Adipocyte (in vitro differentiated cells): Measurements from ENCODE around the gene GMPPB.
"Not testable (repeated sequence)": the region's sequence is repeated elsewhere in the genome, so short reads cannot be mapped to it uniquely, and the experiment has no call there.

Experiments used
- DNase-seq: peaks from one replicate; pipeline ENCODE4 v3.0.0-alpha.2; 2015; ENCODE audit warnings: low read depth
- H3K27me3 ChIP-seq: replicated peaks from 2 replicates; pipeline ENCODE4 v1.7.0; 2013; ENCODE audit warnings: mild to moderate bottlenecking, low read length, moderate library complexity; ENCODE audit not compliant: control insufficient read depth, insufficient read depth
- H3K36me3 ChIP-seq: 2 replicates; pipeline ENCODE4 v1.7.0; 2013; ENCODE audit warnings: low read length, mild to moderate bottlenecking, moderate library complexity; ENCODE audit not compliant: control insufficient read depth, insufficient read depth, severe bottlenecking
- H3K4me1 ChIP-seq: 2 replicates; pipeline ENCODE4 v1.7.0; 2013; ENCODE audit warnings: mild to moderate bottlenecking, low read length, moderate library complexity; ENCODE audit not compliant: control insufficient read depth, insufficient read depth
- H3K4me3 ChIP-seq: 2 replicates; pipeline ENCODE4 v1.7.0; 2013; ENCODE audit warnings: mild to moderate bottlenecking, low read length, moderate library complexity
- H3K9ac ChIP-seq: 2 replicates; pipeline ENCODE4 v1.7.0; 2013; ENCODE audit warnings: mild to moderate bottlenecking, low read length, moderate library complexity
- H3K9me3 ChIP-seq: 2 replicates; pipeline ENCODE4 v1.7.0; 2013; ENCODE audit warnings: mild to moderate bottlenecking, low read length, moderate library complexity; ENCODE audit not compliant: control insufficient read depth

Gene GMPPB

DNA sequence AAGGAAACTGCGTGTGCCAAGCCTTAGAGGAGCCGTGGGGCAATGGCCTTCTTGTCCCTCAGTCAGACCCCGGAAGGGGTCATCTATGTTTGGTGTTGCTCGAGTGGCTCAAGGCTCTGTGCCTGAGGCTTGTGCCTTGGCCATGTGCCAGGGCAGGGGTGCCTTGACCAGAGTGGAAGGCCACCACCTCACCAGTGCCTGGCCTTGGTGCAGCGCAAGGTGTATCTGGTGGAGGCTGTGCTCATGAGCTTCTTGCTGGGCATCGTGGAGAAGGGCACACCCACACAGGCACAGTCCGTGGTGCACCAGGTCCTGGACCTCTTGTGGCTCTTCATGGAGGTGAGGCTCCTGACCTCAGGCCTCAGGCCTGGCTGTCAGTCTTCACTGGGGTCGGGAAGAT is 23.7 kb downstream of the GMPPB start:
- H3K9ac ChIP-seq = no peak overlapping the region
- no peak for DNase-seq
- peaks cover 5% of the 10 kb centered on the region for H3K4me1 ChIP-seq
- no peaks in the 10 kb centered on the region for H3K27me3 ChIP-seq
- H3K4me3 ChIP-seq = no peak overlapping the region
- no peaks in the 10 kb centered on the region for H3K9me3 ChIP-seq
- H3K36me3 ChIP-seq = peaks cover 35% of the 10 kb centered on the region

DNA sequence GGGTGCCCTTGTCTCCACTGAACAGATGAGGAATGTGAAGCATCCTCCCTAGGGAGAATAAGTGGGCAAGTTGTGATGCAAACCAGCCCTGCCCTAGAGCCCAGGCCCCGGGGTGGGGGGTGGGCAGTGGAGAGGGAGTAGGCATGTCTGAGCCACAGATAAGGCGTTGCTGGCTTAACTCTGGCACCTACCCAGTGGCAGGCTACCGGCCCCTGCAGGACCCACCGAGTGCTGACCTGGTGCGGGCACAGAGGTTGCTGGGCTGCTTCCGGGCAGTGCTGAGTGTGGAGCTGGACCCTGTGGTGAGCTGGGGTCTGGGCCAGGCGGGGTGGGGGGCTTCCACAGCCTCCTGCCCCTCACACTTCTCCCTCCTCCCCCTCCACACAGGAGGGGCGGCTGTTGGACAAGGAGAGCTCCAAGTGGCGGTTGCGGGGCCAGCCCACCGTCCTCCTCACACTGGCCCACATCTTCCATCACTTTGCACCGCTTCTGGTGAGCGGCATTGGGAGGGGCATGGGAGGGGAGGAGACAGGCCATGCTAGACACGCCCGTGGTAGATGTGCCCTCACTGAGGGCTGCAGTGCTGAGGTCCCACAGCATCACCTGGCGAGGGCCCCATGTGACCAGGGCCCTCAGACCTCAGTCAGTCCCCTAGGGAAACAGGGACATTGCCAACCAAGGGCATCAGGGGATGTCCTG is 24.3 kb downstream of the GMPPB start:
- DNase-seq = peak; percentile 47
- no peaks in the 10 kb centered on the region for H3K9me3 ChIP-seq
- H3K36me3 ChIP-seq = peaks cover 32% of the 10 kb centered on the region

GRCh38 chr3:49695350-49696015 is 28.3 kb downstream of the GMPPB start:
- not testable (repeated sequence) for DNase-seq, H3K4me1 ChIP-seq, H3K9ac ChIP-seq, H3K9me3 ChIP-seq, H3K27me3 ChIP-seq, H3K4me3 ChIP-seq
- H3K36me3 ChIP-seq = peaks cover 19% of the 10 kb centered on the region

More for the DNA sequence above, 24.3 kb downstream of the GMPPB start:
- peak overlapping the region; percentile 38 for H3K9ac ChIP-seq
- peaks cover 5% of the 10 kb centered on the region for H3K4me1 ChIP-seq
- H3K4me3 ChIP-seq = no peak overlapping the region
- no peaks in the 10 kb centered on the region for H3K27me3 ChIP-seq

- peaks cover 19% of the 10 kb centered on the region for H3K36me3 ChIP-seq
- DNase-seq, H3K4me3 ChIP-seq, H3K27me3 ChIP-seq, H3K9ac ChIP-seq, H3K4me1 ChIP-seq, H3K9me3 ChIP-seq: not testable (repeated sequence)
These were observed 29.2 kb downstream of the GMPPB start for GRCh38 chr3:49694409-49695070.

DNA sequence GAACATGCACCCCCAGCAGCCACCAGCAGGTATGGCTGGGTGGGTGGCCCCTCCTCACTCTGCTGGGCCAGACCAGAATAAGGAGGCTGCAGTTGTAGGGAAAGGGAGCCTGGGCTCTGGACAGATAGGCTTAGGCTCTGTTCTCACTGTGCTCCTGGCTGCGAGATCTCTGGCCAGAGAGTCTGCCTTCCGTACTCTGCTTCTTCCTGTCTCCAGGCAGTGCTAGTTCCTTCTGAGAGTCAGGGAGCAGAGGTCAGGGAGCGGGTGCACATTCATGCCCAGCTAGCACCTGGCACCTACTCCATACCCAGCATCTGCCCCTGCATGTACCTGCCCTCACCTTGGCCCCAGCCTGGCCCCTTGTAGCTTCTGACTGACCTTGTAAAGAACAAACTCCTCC is 32.3 kb downstream of the GMPPB start:
- not testable (repeated sequence) for H3K9me3 ChIP-seq, H3K4me1 ChIP-seq, H3K9ac ChIP-seq, H3K4me3 ChIP-seq, H3K27me3 ChIP-seq, H3K36me3 ChIP-seq, DNase-seq

GRCh38 chr3:49690856-49691255 is 32.9 kb downstream of the GMPPB start:
- H3K36me3 ChIP-seq, H3K9me3 ChIP-seq, DNase-seq, H3K4me1 ChIP-seq, H3K27me3 ChIP-seq, H3K4me3 ChIP-seq, H3K9ac ChIP-seq: not testable (repeated sequence)

- H3K36me3 ChIP-seq, H3K4me1 ChIP-seq, H3K9me3 ChIP-seq, DNase-seq, H3K27me3 ChIP-seq: not testable (repeated sequence)
- peak overlapping the region; percentile 98 for H3K4me3 ChIP-seq
- peak overlapping the region; percentile 98 for H3K9ac ChIP-seq
These were observed 33.7 kb downstream of the GMPPB start for GRCh38 chr3:49689908-49690624.

DNA sequence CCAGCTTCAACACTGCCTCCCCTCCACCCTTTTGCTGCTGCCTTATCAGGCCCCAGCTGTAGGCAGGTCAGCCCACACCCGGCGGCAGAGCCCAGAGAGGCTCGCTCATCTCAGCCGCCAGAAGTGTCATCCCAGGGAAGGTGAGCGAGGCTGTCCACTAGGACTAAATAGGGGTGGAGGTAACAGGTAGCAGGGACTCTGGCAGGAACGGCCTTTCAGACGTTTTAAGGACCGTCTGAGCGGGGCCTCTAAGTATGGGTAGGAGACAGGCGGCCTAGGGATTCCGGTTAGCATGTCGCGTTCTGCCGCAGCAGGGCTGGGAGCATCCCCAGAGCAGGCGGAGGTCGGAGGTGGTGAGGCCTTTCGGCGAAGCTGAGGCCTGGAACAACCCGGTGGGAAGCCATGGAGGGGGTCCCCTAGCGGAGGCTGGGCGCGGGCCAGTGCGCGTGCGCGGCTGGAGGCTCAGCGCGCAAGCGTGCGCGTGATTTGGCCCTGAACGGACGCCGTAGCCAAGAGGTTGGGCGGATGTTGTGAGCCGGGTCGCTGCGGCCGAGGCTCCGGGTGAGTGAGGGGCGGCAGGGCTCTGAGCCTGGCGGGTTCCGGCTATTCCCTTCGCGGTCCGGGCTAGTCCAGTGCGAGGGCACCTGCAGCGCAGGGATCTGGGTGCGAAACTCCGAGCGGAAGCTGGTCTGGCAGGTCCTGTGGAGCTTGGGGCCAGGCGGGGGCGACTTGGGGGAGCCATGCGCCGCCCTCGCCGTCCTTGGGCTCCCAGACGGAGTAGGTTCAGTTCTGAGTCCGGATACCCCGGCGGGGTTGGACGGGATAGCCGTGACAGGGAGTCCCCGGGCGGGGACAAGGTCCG is 34.5 kb downstream of the GMPPB start, which contains the start of the genes MST1 and RNF123:
Gene MST1 (minus strand): TSS at position 429 of the 862 bp plus-strand sequence. CDS start 783 bp downstream, outside the sequence.
Gene RNF123 (plus strand): TSS at position 512 of the 862 bp plus-strand sequence. CDS start 1,609 bp downstream, outside the sequence.
- Histone ChIP-seq H3K4me1 (peaks cover 6% of the 10 kb centered on the region), H3K27me3 (no peaks in the 10 kb centered on the region), H3K36me3 (peaks cover 4% of the 10 kb centered on the region), H3K9me3 (no peaks in the 10 kb centered on the region), H3K9ac (peak within 1 kb of the TSS; percentile 98), H3K4me3 (peak within 1 kb of the TSS; percentile 98)
- peak; percentile 95 for DNase-seq

- H3K36me3 ChIP-seq, H3K9me3 ChIP-seq, DNase-seq, H3K4me1 ChIP-seq, H3K27me3 ChIP-seq: not testable (repeated sequence)
- Histone ChIP-seq H3K4me3 (peak overlapping the region; percentile 98), H3K9ac (peak overlapping the region; percentile 98)
These were observed 35.3 kb downstream of the GMPPB start for GRCh38 chr3:49688338-49689045.

- H3K4me3 ChIP-seq, DNase-seq, H3K27me3 ChIP-seq, H3K9ac ChIP-seq, H3K4me1 ChIP-seq, H3K9me3 ChIP-seq: not testable (repeated sequence)
- H3K36me3 ChIP-seq = peaks cover 20% of the 10 kb centered on the region
These were observed 36.3 kb downstream of the GMPPB start for GRCh38 chr3:49687424-49687795.
